ENCODE results near the gene METTL26.
"Not testable (repeated sequence)": the region's sequence is repeated elsewhere in the genome, so short reads cannot be mapped to it uniquely, and the experiment has no call there.

Gene METTL26

DNA sequence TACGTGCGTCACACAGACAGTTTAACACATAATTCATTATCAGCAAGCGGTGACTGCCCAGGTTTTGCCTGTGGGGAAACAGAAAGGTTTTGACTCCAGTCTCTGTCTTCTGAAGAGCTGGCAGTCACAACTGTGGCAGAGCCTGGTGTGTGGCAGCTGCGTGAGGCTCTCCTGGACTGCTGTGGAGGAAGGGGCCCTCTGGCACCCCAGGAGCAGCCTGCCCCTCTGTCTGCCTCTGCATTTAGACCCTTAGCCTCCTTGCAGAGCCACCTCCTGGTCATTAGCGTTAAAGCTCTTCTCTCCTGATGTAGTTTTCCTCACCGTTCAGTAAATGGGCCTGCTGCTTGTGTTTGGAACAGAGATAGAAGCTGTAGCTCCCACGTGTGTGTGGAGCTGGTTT lies 35.3 kb downstream of the METTL26 start:
- Histone ChIP-seq H3K27me3 (ENCODE audit: insufficient read depth, low read length, poor library complexity, severe bottlenecking) (no peaks in the 10 kb centered on the region), H3K9me2 (replicated peaks; ENCODE audit: low read depth, low read length) (no peaks in the 10 kb centered on the region), H3K79me2 (ENCODE audit: insufficient read depth, low read length) (peaks cover 6% of the 10 kb centered on the region; the same call in 1 of the 2 replicates), H4K20me1 (ENCODE audit: insufficient read depth, low read length, poor library complexity, severe bottlenecking) (no peaks in the 10 kb centered on the region), H3K4me1 (ENCODE audit: insufficient read depth, low read length, poor library complexity, severe bottlenecking) (no peaks in the 10 kb centered on the region), H3K9me3 (ENCODE audit: insufficient read depth, low read depth, low read length) (no peaks in the 10 kb centered on the region), H3K4me2 (ENCODE audit: low read depth, low read length, poor library complexity, severe bottlenecking) (no peak overlapping the region), H3F3A (ENCODE audit: low read depth) (no peaks in the 10 kb centered on the region), H3K36me3 (ENCODE audit: insufficient read depth, low read length) (no peaks in the 10 kb centered on the region; the same call in 1 of the 2 replicates), H3K9ac (ENCODE audit: low read depth, low read length, poor library complexity, severe bottlenecking) (no peak overlapping the region), H2AFZ (ENCODE audit: low read length) (no peak overlapping the region), H3K4me3 (ENCODE audit: low read length, poor library complexity, severe bottlenecking) (no peak overlapping the region)
- no peak for TF ChIP-seq EZH2phosphoT487 (IDR thresholded peaks at IDR 0.05; ENCODE audit: borderline replicate concordance)
- peak; percentile 30; the same call in 1 of the 2 replicates for TF ChIP-seq CTCF (conservative IDR thresholded peaks at IDR 0.05; ENCODE audit: low read length)

GRCh38 chr16:598823-599739 lies 37.0 kb downstream of the METTL26 start:
- Histone ChIP-seq H3K4me3 (ENCODE audit: low read length, poor library complexity, severe bottlenecking) (no peak overlapping the region), H3K9me2 (replicated peaks; ENCODE audit: low read depth, low read length) (no peaks in the 10 kb centered on the region), H3F3A (ENCODE audit: low read depth) (no peaks in the 10 kb centered on the region), H3K4me1 (ENCODE audit: insufficient read depth, low read length, poor library complexity, severe bottlenecking) (no peaks in the 10 kb centered on the region), H3K4me2 (ENCODE audit: low read depth, low read length, poor library complexity, severe bottlenecking) (no peak overlapping the region), H3K79me2 (ENCODE audit: insufficient read depth, low read length) (peaks cover 19% of the 10 kb centered on the region; the same call in 1 of the 2 replicates), H3K27me3 (ENCODE audit: insufficient read depth, low read length, poor library complexity, severe bottlenecking) (no peaks in the 10 kb centered on the region), H3K9me3 (ENCODE audit: insufficient read depth, low read depth, low read length) (no peaks in the 10 kb centered on the region), H4K20me1 (ENCODE audit: insufficient read depth, low read length, poor library complexity, severe bottlenecking) (no peaks in the 10 kb centered on the region), H2AFZ (ENCODE audit: low read length) (no peak overlapping the region), H3K9ac (ENCODE audit: low read depth, low read length, poor library complexity, severe bottlenecking) (no peak overlapping the region), H3K36me3 (ENCODE audit: insufficient read depth, low read length) (no peaks in the 10 kb centered on the region; the same call in 1 of the 2 replicates)
- TF ChIP-seq EZH2phosphoT487 (IDR thresholded peaks at IDR 0.05; ENCODE audit: borderline replicate concordance) = no peak
- no peak for TF ChIP-seq CTCF (conservative IDR thresholded peaks at IDR 0.05; ENCODE audit: low read length)

- H3K9ac ChIP-seq (ENCODE audit: low read depth, low read length, poor library complexity, severe bottlenecking); H3K9me2 ChIP-seq (replicated peaks; ENCODE audit: low read depth, low read length); H3K36me3 ChIP-seq (ENCODE audit: insufficient read depth, low read length); H3K4me1 ChIP-seq (ENCODE audit: insufficient read depth, low read length, poor library complexity, severe bottlenecking); H4K20me1 ChIP-seq (ENCODE audit: insufficient read depth, low read length, poor library complexity, severe bottlenecking); H3K27me3 ChIP-seq (ENCODE audit: insufficient read depth, low read length, poor library complexity, severe bottlenecking); H3K9me3 ChIP-seq (ENCODE audit: insufficient read depth, low read depth, low read length); H3F3A ChIP-seq (ENCODE audit: low read depth); H2AFZ ChIP-seq (ENCODE audit: low read length); H3K4me3 ChIP-seq (ENCODE audit: low read length, poor library complexity, severe bottlenecking); H3K4me2 ChIP-seq (ENCODE audit: low read depth, low read length, poor library complexity, severe bottlenecking): not testable (repeated sequence)
- peaks cover 32% of the 10 kb centered on the region; the same call in 1 of the 2 replicates for H3K79me2 ChIP-seq (ENCODE audit: insufficient read depth, low read length)
Observed at GRCh38 chr16:597655-598054, 38.5 kb downstream of the METTL26 start.

Data from Loucy (cell line).